ENCODE data around the gene ADGRB2.

- TF ChIP-seq POLR2A (IDR thresholded peaks at IDR 0.05) (no peak), CTCF (IDR thresholded peaks at IDR 0.05) (no peak)
Observed at GRCh38 chr1:31754397-31754796, 9.7 kb downstream of the ADGRB2 start.

Data from lower leg skin (tissue), 3 donors.